PFSK-1 (cell line): ENCODE measurements around the gene NEIL1.
A peak's percentile ranks its signal among the peaks of the same experiment; 100 is the strongest.

Source experiments
- FOXP2 ChIP-seq: optimal IDR thresholded peaks from 2 replicates; pipeline ENCODE3; 2011; ENCODE audit warnings: borderline replicate concordance, control low read depth, inconsistent platforms; ENCODE audit not compliant: insufficient read depth; ENCODE audit errors: extremely low read length, extremely low read depth
- POLR2AphosphoS5 ChIP-seq: IDR thresholded peaks from 2 replicates; pipeline ENCODE4 v1.6.1; 2012; ENCODE audit warnings: low read depth, mild to moderate bottlenecking, control low read depth, low read length, moderate library complexity
- SIN3A ChIP-seq: IDR thresholded peaks from 2 replicates; pipeline ENCODE4 v1.6.1; 2012; ENCODE audit warnings: mild to moderate bottlenecking, low read length, moderate library complexity, borderline replicate concordance; ENCODE audit not compliant: insufficient read depth
- TAF1 ChIP-seq: IDR thresholded peaks from 2 replicates; pipeline ENCODE4 v1.6.1; 2012; ENCODE audit warnings: low read length, control low read depth, borderline replicate concordance; ENCODE audit not compliant: insufficient read depth
- TF ChIP-seq, protein P1 (sequence below), 2 experiments: IDR thresholded peaks; 2 replicates each; pipeline versions ENCODE4 v1.6.1 to v1.8.0; 2011 to 2012; ENCODE audit warnings: low read depth in 2 of 2, low read length in 2 of 2, control low read depth in 1 of 2, inconsistent platforms in 1 of 2, mild to moderate bottlenecking in 1 of 2, moderate library complexity in 1 of 2; ENCODE audit not compliant: insufficient read depth in 1 of 2

Gene NEIL1

DNA sequence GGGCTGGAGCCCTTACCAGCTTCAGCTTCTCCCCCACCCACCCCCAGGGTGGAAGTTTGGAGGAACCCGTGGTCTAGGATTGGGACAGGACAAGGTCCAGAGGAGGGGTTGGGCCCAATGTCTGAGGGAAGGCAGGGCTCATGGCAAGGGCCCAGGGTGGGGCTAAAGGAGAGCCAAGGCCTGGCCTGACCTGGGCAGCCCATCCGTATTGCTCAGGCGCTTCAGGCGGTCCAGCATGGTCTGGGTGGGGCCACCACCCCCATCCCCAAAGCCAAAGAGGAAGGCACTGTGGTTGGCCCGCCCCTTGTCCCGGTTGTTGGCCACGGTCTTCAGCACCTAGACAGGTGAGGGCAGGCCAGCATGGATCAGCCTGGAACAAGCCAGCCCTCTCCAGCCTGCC, 14.0 kb downstream of the NEIL1 start:
- TF ChIP-seq TAF1 (no peak), SIN3A (no peak), POLR2AphosphoS5 (no peak), FOXP2 (no peak)
- TF ChIP-seq, protein P1, sequence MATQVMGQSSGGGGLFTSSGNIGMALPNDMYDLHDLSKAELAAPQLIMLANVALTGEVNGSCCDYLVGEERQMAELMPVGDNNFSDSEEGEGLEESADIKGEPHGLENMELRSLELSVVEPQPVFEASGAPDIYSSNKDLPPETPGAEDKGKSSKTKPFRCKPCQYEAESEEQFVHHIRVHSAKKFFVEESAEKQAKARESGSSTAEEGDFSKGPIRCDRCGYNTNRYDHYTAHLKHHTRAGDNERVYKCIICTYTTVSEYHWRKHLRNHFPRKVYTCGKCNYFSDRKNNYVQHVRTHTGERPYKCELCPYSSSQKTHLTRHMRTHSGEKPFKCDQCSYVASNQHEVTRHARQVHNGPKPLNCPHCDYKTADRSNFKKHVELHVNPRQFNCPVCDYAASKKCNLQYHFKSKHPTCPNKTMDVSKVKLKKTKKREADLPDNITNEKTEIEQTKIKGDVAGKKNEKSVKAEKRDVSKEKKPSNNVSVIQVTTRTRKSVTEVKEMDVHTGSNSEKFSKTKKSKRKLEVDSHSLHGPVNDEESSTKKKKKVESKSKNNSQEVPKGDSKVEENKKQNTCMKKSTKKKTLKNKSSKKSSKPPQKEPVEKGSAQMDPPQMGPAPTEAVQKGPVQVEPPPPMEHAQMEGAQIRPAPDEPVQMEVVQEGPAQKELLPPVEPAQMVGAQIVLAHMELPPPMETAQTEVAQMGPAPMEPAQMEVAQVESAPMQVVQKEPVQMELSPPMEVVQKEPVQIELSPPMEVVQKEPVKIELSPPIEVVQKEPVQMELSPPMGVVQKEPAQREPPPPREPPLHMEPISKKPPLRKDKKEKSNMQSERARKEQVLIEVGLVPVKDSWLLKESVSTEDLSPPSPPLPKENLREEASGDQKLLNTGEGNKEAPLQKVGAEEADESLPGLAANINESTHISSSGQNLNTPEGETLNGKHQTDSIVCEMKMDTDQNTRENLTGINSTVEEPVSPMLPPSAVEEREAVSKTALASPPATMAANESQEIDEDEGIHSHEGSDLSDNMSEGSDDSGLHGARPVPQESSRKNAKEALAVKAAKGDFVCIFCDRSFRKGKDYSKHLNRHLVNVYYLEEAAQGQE (IDR thresholded peaks at IDR 0.05; ENCODE audit: insufficient read depth in 1 of 2, low read depth in 2 of 2, low read length in 2 of 2): no peak

DNA sequence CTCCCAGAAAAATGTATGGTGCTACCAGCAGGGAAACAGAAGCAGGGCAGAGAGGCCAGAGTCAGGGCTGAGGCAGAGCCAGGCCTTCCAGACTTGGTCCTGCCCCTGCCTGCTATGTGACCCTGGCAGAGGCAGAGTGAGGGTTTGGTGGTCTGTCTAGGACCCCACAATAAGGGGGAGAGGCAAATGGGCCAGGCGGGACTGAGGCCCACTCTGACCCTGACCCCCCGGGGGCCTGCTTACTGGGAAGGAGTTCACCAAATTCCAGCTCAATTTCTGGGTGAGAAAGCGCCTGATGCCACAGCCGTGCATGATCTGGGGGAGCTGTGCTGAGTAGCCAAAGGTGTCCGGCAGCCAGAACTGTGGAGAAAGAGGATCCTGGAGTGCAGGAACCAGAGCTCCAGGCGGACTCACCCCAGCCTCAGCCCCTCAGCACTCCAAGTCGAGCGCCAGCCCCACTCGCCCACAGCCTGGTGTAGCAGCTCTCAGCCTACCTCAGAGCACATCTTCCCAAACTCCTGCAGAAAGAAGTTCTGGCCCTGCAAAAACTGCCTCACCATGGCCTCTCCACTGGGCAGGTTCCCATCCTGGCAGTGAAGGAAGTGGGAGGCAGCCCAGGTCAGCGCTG, 14.6 kb downstream of the NEIL1 start:
- no peak for TF ChIP-seq FOXP2
- no peak for TF ChIP-seq SIN3A
- no peak for TF ChIP-seq POLR2AphosphoS5
- no peak for TF ChIP-seq TAF1
- TF ChIP-seq, protein P1 (IDR thresholded peaks at IDR 0.05; ENCODE audit: insufficient read depth in 1 of 2, low read depth in 2 of 2, low read length in 2 of 2): no peak

DNA sequence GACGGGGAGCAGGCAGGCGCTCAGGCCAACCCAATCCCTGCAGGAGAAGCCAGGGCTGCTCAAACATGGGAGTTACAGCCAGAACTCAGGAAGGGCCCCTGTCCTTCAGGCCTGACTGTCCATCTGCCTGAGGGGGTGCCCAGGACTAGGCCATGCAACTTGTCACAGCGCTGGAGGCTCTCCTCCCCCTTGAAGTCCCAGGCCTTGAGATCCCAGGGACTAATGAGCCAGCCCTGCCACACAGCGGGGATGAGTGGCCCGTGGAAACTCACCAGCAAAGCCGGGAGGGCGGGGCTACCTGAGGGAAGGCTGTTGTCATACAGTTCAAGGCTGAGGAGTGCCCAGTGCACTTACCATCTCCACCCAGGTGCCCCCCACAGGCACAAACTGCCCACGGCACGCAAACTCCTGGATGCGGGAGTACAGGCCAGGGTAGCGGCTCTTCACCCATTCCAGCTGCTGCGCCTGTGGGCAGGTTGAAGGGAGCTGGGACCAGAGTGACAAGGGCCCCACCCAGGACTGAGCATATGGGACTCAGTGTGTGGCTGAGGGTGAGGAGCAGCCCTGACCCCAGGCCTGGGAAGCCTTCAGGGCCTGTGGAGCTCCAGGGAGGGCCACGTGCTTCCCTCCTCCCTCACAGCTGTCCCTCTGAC, 15.3 kb downstream of the NEIL1 start:
- 0 out of 2 replicates have a peak, but pooled peaks have one; percentile 21 for TF ChIP-seq POLR2AphosphoS5
- TF ChIP-seq, protein P1 (IDR thresholded peaks at IDR 0.05; ENCODE audit: insufficient read depth in 1 of 2, low read depth in 2 of 2, low read length in 2 of 2): no peak

DNA sequence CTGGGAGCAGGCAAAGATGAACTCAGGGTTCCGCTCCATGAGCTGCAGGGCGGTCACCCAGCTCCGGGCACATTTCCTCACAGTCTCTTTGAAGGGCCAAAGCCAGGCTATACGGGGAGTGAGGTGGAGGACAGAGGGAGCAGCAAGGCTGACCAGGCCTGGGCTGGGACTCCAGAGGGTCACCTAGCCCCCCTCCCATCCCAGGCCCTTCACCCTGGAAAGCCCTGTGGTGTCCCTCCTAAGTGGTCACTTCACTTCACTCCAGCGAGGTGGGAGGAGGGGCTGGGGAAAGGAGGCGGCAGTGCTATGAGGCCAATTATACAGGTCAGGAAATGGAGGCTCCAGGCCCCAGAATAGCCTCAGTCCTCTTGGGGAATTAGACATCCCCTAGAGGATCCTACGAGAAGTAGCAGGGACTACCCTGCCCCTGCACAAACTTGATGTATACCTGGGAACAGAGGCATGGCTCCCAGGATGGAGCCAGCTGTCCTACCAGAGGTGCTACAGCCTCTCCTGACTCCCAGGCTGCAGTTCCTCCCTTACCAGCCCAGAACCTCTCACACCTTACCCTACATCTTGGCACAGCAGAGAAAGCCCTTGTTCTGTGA, 15.9 kb downstream of the NEIL1 start:
- TF ChIP-seq SIN3A: no peak
- TF ChIP-seq FOXP2: no peak
- TF ChIP-seq, protein P1 (IDR thresholded peaks at IDR 0.05; ENCODE audit: insufficient read depth in 1 of 2, low read depth in 2 of 2, low read length in 2 of 2): no peak
- no peak for TF ChIP-seq TAF1
- TF ChIP-seq POLR2AphosphoS5: no peak
